GM13976 (cell line): Measurements from ENCODE around the gene EHMT1.

Experiments used
- DNase-seq: peaks from one replicate; pipeline ENCODE4 v3.0.0; 2012; ENCODE audit warnings: low spot score
- CTCF ChIP-seq: IDR thresholded peaks from 2 replicates; pipeline ENCODE4 v1.5.1; 2012; ENCODE audit warnings: borderline replicate concordance, mild to moderate bottlenecking; ENCODE audit not compliant: insufficient read depth; ENCODE audit errors: extremely low read depth, missing control alignments, control extremely low read depth
- in situ Hi-C: fragments of 300-500 bp; cut with MboI; formaldehyde crosslinking; loops from one replicate; pipeline ENCODE4 v1.12.0; 2022; ENCODE audit warnings: low sequenced_read_pairs, mixed read lengths, inconsistent platforms; ENCODE audit not compliant: unreplicated experiment

EHMT1 gene

GRCh38 chr9:137823986-137824771 lies 205.4 kb downstream of the EHMT1 start:
- no peak for DNase-seq
- in situ Hi-C loops, result no loop called here
- no peak for TF ChIP-seq CTCF

- DNase-seq, result peak; percentile 82
- no peak for TF ChIP-seq CTCF
- in situ Hi-C loops, result no loop called here
These were observed 206.7 kb downstream of the EHMT1 start for GRCh38 chr9:137825324-137825989.

- no peak for TF ChIP-seq CTCF
- no peak for DNase-seq
- in situ Hi-C loops, result no loop called here
These were observed 209.2 kb downstream of the EHMT1 start for GRCh38 chr9:137827908-137828526.

GRCh38 chr9:137828527-137829259 lies 209.9 kb downstream of the EHMT1 start:
- no peak for TF ChIP-seq CTCF
- no peak for DNase-seq
- in situ Hi-C loops, result no loop called here

GRCh38 chr9:137829260-137829996 lies 210.6 kb downstream of the EHMT1 start:
- in situ Hi-C loops, result no loop called here
- TF ChIP-seq CTCF, result no peak
- no peak for DNase-seq
